SH-SY5Y (cell line): ENCODE data around the gene NSD2.

Experiments
- GATA2 ChIP-seq: IDR thresholded peaks from 2 replicates; pipeline ENCODE4 v1.6.1; 2011; ENCODE audit warnings: mild to moderate bottlenecking, low read depth, low read length
- GATA3 ChIP-seq: IDR thresholded peaks from 2 replicates; pipeline ENCODE4 v1.6.1; 2011; ENCODE audit warnings: low read depth, mild to moderate bottlenecking, low read length, moderate library complexity

NSD2 gene

GRCh38 chr4:1854752-1855151 is 16.4 kb upstream of the NSD2 start:
- TF ChIP-seq GATA3 (no peak), GATA2 (no peak)

GRCh38 chr4:1855333-1856070 is 15.7 kb upstream of the NSD2 start:
- TF ChIP-seq GATA3, result no peak
- no peak for TF ChIP-seq GATA2

- TF ChIP-seq GATA3, result no peak
- no peak for TF ChIP-seq GATA2
These were observed 14.9 kb upstream of the NSD2 start, which contains the start of gene LETM1 for GRCh38 chr4:1856071-1856942. LETM1 (minus strand) TSS chr4:1856156; CDS start chr4:1855950, 206 bp downstream.

- no peak for TF ChIP-seq GATA2
- no peak for TF ChIP-seq GATA3
These were observed 14.1 kb upstream of the NSD2 start for GRCh38 chr4:1856943-1857699.

DNA sequence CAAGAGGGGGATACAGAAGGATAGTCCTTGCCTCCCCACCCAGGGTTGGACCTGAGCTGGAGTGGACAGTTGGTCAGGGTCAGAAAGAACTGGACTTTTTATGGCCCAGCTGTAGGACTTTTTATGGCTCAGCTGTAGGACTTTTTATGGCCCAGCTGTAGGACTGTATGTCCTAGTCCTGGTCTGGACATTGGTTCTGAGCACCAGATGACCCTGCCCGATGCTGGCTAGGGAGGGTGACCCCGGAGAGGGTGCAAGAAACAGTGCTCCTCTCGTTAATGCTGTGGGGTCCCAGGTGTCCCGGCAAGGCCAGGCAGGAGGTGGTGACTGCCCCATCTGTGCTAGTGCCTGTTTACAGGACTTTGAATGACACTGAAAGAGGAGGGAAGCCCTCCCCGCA is 13.3 kb upstream of the NSD2 start:
- TF ChIP-seq GATA3 (no peak), GATA2 (no peak)

GRCh38 chr4:1859389-1859753 is 11.8 kb upstream of the NSD2 start:
- TF ChIP-seq GATA3 (no peak), GATA2 (no peak)

DNA sequence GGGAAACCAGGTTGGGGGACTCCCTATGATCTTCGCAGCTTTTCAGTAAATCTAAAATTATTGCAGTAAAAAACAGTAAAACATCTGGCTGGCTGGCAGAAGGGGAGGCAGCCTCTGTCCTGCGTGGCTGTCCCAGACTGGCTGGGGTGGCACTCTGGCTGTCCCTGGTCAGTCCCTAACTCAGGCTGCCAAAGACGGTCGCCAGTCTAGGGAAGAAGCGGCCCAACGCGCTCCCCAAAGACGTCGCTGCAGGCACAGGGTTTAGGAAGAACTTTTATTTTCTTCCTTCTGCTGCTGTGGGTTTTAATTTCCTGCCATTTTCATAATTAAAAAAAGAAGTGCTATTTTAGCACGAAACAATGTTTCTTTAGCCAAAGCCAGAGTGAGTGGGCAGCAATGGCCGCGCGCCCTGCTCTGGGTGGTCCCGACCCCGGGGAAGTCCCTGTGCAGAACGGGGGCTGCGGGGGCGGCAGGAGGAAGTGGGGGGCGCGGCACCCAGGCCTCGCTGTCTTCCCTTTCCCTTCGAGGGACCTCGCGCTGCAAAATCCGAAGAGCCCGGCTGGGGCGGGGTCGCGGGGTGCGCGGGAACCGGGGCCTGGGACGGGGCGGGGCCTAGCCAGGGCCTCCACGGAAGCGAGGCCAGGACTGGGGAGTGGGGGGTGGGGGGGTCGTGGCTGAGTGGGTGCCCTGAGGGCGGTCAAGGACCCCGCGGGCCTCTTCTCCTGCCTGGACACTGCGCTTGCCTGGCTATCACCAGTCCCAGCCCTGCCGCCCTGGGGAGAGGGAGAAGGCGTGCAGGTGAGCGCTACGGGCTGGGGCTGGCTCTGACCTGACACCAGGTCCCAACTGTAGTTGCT is 8.9 kb upstream of the NSD2 start:
- TF ChIP-seq GATA3 (no peak), GATA2 (no peak)

DNA sequence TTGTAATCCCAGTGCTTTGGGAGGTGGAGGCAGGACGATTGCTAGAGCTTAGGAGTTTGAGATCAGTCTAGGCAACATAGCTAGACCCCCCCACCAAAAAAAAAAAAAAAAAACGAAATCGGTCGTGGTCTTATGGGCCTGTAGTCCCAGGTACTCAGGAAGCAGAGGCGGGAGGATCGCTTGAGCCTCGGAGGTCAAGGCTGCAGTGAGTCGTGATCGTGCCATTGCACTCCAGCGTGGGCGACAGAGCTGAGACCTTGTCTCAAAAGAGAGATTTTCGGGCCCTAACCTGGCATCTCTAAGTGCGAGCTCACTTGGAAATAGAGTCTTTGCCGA is 8.3 kb upstream of the NSD2 start:
- TF ChIP-seq GATA2 (no peak), GATA3 (no peak)

GRCh38 chr4:1863297-1864033 is 7.7 kb upstream of the NSD2 start:
- TF ChIP-seq GATA2 (no peak), GATA3 (no peak)

DNA sequence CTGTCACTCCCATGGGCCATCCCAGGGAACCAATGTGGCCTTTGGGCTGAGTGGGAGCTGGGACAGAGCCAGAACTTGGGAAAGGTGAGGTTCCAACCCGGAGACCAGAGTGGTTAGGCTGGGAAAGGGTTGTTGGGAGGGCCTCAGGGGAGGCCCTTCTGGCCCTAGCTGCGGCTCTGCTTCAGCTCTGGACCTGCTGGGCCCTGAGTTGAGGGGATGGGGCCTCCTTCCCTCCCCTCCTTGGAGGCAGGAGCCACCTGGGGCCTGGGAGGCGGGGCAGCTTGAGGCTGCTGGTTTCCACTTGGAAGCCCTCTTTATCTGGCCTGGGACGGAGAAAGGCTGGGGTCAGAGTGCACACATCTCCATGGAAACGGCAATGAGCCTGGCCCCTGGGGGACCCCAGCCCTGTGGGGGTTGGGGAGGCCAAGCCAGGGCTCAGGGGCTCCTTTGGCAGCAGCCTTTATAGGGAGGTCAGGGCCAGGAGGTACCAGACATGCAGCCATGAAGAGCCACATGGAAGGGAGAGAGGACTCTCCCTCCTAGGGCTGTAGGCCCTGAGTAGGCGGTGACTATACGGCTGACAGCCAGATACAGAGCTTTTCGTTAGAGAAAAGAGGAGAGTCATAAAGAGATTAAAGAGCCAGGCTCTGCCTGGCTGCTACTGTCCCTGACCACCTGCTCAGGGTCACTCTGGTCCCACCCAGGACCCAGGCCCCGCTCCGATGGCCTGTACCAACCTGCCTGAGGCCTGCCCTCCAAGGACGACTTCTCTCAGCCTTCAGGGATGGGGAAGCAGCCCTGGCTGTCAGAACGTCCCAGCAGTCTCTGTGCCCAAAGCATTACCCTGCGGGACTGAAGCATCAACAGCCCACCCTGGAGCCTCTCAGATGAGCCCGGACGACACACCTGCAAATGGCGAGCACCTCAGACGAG is 6.9 kb upstream of the NSD2 start:
- TF ChIP-seq GATA2 (no peak), GATA3 (no peak)

DNA sequence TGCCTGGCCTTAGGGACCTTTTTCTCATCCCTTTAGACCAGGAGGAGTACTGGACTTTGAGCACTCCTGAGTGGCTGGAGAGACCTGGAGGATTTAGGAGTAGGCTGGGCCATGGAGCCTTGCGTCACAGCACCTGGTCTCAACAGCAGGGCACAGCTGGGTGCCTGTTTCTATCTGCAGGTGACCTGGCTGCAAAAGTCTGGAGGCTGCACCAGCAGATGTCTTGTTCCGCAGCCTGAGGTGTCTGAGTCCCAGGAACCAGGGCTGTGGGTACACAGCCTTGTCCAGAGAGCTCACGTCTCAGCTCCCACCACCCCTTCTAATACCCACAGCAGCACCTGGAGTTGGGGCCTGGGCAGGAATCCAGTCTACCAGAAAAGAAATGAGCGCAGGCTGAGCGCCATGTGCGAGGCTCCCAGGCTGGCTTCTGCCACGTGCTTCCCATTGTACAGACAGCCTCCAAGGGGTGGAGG is 5.0 kb upstream of the NSD2 start:
- TF ChIP-seq GATA3 (no peak), GATA2 (no peak)

DNA sequence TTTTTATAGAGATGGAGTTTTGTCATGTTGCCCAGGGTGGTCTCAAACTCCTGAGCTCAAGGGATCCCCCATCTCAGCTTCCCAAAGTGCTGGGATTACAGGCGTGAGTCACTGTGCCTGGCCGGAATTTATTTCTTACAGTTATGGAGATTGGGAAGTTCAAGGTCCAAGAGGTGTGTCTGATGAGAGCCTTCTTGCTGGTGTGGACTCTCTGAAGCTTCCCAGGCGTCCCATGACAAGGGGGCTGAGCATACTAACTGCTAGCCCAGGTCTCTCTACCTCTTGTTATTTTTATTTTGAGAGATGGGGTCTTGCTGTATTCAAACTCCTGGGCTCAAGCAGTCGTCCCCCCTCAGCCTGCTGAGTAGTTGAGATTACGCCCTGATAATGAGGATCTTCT is 2.9 kb upstream of the NSD2 start:
- no peak for TF ChIP-seq GATA3
- TF ChIP-seq GATA2, result no peak
